ENCODE results near the gene ITPR3.

The ITPR3 gene

GRCh38 chr6:33731751-33732282 is 110.7 kb downstream of the ITPR3 start:
- TF ChIP-seq MAX (IDR thresholded peaks at IDR 0.05) (no peak), TCF12 (IDR thresholded peaks at IDR 0.05; ENCODE audit: low read depth) (no peak), YY1 (IDR thresholded peaks at IDR 0.05; ENCODE audit: low read depth) (no peak), FOXM1 (IDR thresholded peaks at IDR 0.05; ENCODE audit: borderline replicate concordance, low read depth) (no peak), RAD21 (IDR thresholded peaks at IDR 0.05; ENCODE audit: low read depth) (no peak), CEBPB (IDR thresholded peaks at IDR 0.05) (no peak), EP300 (IDR thresholded peaks at IDR 0.05; ENCODE audit: borderline replicate concordance) (no peak), TAF1 (IDR thresholded peaks at IDR 0.05; ENCODE audit: low read depth) (no peak), USF1 (IDR thresholded peaks at IDR 0.05) (no peak), TEAD4 (IDR thresholded peaks at IDR 0.05) (no peak), EGR1 (IDR thresholded peaks at IDR 0.05) (no peak), CREB1 (IDR thresholded peaks at IDR 0.05; ENCODE audit: low read depth) (no peak), REST (IDR thresholded peaks at IDR 0.05; ENCODE audit: low read depth) (no peak), NFIC (IDR thresholded peaks at IDR 0.05) (no peak), ZBTB7A (IDR thresholded peaks at IDR 0.05; ENCODE audit: low read depth) (no peak)

GRCh38 chr6:33732385-33732784 is 111.3 kb downstream of the ITPR3 start:
- TF ChIP-seq TCF12 (IDR thresholded peaks at IDR 0.05; ENCODE audit: low read depth) (no peak), TAF1 (IDR thresholded peaks at IDR 0.05; ENCODE audit: low read depth) (no peak), YY1 (IDR thresholded peaks at IDR 0.05; ENCODE audit: low read depth) (no peak), ZBTB7A (IDR thresholded peaks at IDR 0.05; ENCODE audit: low read depth) (no peak), EGR1 (IDR thresholded peaks at IDR 0.05) (no peak), EP300 (IDR thresholded peaks at IDR 0.05; ENCODE audit: borderline replicate concordance) (no peak), RAD21 (IDR thresholded peaks at IDR 0.05; ENCODE audit: low read depth) (no peak), USF1 (IDR thresholded peaks at IDR 0.05) (no peak), MAX (IDR thresholded peaks at IDR 0.05) (no peak), CEBPB (IDR thresholded peaks at IDR 0.05) (no peak), REST (IDR thresholded peaks at IDR 0.05; ENCODE audit: low read depth) (no peak)

- no peak for TF ChIP-seq REST (IDR thresholded peaks at IDR 0.05; ENCODE audit: low read depth)
- TF ChIP-seq YY1 (IDR thresholded peaks at IDR 0.05; ENCODE audit: low read depth) = no peak
- no peak for TF ChIP-seq EP300 (IDR thresholded peaks at IDR 0.05; ENCODE audit: borderline replicate concordance)
- no peak for TF ChIP-seq TCF12 (IDR thresholded peaks at IDR 0.05; ENCODE audit: low read depth)
- TF ChIP-seq FOXM1 (IDR thresholded peaks at IDR 0.05; ENCODE audit: borderline replicate concordance, low read depth) = no peak
- no peak for TF ChIP-seq RAD21 (IDR thresholded peaks at IDR 0.05; ENCODE audit: low read depth)
- TF ChIP-seq ZBTB7A (IDR thresholded peaks at IDR 0.05; ENCODE audit: low read depth) = no peak
- TF ChIP-seq NFIC (IDR thresholded peaks at IDR 0.05) = no peak
- TF ChIP-seq USF1 (IDR thresholded peaks at IDR 0.05) = no peak
- no peak for TF ChIP-seq CREB1 (IDR thresholded peaks at IDR 0.05; ENCODE audit: low read depth)
- TF ChIP-seq TEAD4 (IDR thresholded peaks at IDR 0.05) = no peak
- TF ChIP-seq EGR1 (IDR thresholded peaks at IDR 0.05) = no peak
These were observed 111.9 kb downstream of the ITPR3 start for GRCh38 chr6:33732817-33733708.

All from Ishikawa (cell line).